GM12875 (cell line): ENCODE data around the gene PEX6.
"Not testable (repeated sequence)": the region's sequence is repeated elsewhere in the genome, so short reads cannot be mapped to it uniquely, and the experiment has no call there.

Experiments used
- H3K4me3 ChIP-seq: one replicate; pipeline ENCODE4 v1.5.1; 2011; ENCODE audit warnings: low read depth, low read length, control low read depth
- TF ChIP-seq, protein P1 (sequence below): IDR thresholded peaks from 2 replicates; pipeline ENCODE4 v1.5.1; 2011; ENCODE audit warnings: low read depth, mild to moderate bottlenecking, control low read depth, inconsistent platforms, low read length, moderate library complexity, borderline replicate concordance; ENCODE audit not compliant: insufficient read depth

The PEX6 gene

DNA sequence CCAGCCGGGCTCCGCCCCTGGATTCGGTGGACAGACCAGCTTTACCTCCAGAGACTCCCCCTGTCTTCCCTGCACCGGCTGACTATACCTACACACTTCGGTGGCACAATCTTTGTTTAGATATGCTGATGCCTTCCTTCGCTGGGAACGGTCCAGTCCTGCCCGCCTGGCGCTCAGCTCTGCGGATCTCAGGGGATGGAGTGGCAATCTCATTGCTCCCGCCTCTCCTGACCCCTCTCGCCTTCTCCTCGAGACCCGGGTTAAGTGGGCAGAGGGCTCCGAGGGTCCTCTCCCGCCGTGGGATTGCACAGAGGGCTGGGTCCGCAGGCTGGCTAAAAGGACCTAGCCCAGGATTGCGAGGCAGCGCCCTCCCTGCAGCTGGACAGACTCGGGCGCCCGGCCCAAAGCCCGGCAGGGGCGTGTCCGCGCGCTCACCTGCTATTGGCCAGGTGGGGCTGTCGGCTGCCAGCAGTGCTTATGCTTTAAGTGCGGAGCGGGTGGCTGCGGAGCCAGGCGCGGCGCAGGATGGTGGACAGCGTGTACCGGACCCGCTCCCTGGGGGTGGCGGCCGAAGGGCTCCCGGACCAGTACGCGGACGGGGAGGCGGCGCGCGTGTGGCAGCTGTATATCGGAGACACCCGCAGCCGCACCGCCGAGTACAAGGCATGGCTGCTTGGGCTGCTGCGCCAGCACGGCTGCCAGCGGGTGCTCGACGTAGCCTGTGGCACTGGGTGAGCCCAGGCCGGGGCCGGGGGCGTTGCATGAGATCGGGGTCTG is 18.6 kb downstream of the PEX6 start, which contains the start of gene GNMT:
Gene GNMT, plus strand, starts transcription at position 512 of the 777 bp plus-strand sequence. Its CDS starts 14 bp downstream, at position 526.
- no peak within 1 kb of the TSS for H3K4me3 ChIP-seq
- TF ChIP-seq, protein P1, sequence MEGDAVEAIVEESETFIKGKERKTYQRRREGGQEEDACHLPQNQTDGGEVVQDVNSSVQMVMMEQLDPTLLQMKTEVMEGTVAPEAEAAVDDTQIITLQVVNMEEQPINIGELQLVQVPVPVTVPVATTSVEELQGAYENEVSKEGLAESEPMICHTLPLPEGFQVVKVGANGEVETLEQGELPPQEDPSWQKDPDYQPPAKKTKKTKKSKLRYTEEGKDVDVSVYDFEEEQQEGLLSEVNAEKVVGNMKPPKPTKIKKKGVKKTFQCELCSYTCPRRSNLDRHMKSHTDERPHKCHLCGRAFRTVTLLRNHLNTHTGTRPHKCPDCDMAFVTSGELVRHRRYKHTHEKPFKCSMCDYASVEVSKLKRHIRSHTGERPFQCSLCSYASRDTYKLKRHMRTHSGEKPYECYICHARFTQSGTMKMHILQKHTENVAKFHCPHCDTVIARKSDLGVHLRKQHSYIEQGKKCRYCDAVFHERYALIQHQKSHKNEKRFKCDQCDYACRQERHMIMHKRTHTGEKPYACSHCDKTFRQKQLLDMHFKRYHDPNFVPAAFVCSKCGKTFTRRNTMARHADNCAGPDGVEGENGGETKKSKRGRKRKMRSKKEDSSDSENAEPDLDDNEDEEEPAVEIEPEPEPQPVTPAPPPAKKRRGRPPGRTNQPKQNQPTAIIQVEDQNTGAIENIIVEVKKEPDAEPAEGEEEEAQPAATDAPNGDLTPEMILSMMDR, result no peak

DNA sequence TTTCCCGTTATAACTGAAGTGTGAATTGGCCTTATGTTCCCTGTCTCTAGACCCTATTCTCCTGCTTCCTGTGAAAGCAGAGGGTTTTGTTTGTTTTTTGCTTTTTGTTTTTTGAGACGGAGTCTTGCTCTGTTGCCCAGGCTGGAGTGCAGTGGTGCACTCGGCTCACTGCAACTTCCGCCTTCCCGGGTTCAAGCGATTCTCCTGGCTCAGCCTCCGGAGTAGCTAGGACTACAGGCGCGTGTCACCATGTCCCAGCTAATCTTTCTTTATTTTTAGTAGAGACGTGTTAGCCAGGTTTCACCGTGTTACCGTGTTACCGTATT is 19.1 kb downstream of the PEX6 start:
- no peak overlapping the region for H3K4me3 ChIP-seq

DNA sequence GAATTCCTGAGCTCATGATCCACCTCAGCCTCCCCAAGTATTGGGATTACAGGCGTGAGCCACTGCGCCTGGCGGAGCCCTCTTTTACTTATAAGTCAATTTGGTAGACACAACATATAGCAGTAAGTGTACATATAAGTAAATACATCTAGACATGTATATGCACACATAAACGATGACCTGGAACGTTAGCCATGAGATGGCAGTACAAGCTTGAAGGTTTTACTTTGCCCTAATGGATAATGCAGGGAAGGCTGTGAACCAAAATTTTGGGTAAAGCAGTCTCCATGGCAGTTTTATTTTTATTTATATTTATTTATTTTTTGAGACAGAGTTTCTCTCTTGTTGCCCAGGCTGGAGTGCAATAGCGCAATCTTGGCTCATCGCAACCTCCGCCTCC is 20.9 kb downstream of the PEX6 start:
- TF ChIP-seq, protein P1, result no peak
- H3K4me3 ChIP-seq, result no peak overlapping the region

More for the DNA sequence above, 19.1 kb downstream of the PEX6 start:
- TF ChIP-seq, protein P1, result no peak

DNA sequence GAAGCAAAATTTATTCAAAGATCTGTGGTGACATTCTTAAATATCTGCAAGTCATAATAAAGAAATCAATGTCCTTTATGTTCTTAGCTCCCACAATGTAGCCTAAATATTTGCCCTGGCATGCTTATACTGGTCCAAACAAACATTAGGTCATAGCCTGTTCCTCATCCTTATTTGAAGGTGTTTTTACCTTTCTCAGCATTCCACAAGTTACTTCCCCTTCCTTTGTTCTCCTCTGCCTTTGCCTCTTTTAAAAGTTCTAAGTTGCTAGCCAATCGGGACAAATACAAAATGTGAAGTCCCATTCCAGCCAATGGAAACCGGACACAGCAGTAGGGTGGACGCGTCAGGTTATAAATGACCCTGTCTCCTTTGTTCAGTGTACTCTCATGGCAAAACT is 24.6 kb downstream of the PEX6 start:
- not testable (repeated sequence) for H3K4me3 ChIP-seq

DNA sequence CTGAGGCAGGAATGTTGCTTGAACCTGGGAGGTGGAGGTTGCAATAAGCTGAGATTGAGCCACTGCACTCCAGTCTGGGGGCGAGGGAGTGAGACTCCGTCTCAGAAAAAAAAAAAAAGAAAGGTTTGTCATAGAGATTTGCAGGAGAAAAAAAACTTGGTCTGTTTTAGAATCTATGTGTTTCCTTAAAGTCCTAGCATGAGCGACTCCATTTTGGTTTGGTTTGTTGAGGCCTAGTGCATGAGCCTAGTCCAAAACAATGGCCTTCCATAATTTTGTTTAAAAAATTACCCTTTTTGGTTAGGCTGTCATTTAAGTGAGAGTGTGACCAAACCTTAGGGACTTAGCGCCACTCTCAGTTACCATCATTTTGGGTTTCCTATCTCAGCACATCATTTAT is 26.6 kb downstream of the PEX6 start:
- TF ChIP-seq, protein P1, result no peak

DNA sequence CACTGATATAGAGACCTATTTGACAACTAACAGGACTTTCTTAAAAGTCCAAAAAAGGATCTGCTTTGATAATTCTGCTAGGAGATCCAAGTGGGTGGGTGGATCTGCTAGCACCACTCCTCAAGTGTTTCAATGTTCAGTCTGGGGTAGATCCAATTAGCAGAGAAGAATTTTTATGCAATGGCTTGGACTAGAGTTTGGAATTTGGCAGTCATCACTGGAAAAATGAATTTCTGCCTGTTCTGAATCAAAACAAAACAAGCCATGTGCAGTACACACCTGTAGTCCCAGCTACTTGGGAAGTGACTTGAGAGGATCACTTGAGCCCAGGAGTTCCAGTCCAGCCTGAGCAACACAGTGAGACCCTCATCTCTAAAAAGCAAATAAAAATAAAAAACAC is 31.0 kb downstream of the PEX6 start:
- no peak overlapping the region for H3K4me3 ChIP-seq
- TF ChIP-seq, protein P1, result no peak

More for the DNA sequence above, 26.6 kb downstream of the PEX6 start:
- no peak overlapping the region for H3K4me3 ChIP-seq

DNA sequence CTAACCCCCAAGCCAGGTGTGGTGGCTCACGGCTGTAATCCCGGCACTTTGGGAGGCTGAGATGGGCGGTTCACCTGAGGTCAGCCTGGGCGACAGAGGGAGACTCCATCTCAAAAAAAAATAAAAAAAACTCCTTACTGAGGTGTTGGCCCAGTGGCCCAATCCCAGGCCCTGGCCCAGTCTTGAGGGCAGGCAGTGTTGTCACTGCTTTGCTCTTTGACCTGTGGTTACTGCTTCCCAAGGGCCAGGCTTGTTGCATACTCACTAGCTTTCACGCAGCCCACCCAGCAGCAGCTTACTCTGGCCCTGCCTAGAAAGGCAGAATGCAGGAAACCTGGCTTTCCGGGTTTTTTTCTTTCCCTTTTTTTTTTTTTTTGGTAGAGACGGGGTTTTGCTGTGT is 36.5 kb downstream of the PEX6 start:
- H3K4me3 ChIP-seq, result no peak overlapping the region
- TF ChIP-seq, protein P1, result no peak

DNA sequence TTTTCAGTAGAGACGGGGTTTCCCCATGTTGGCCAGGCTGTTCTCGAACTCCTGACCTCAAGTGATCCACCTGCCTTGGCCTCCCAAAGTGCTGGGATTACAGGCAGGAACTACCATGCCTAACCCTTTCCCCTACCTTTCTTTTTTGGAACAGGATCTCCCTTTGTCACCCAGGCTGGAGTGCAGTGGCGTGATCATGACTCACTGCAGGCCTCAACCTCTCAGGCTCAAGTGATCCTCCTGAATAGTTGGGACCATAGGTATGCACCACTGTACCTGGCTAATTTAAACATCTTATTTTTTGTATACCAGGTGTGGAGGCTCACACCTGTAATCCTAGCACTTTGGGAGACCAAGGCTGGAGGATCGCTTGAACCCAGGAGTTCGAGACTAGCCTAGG is 37.6 kb downstream of the PEX6 start:
- not testable (repeated sequence) for H3K4me3 ChIP-seq
